Smooth muscle cell (in vitro differentiated cells): ENCODE results near the gene HYAL4. TPM values are rescaled to one million over a fixed set of nuclear protein-coding genes. Genes with fewer than 3 reads are reported as not detected.

ENCODE experiments used
- DNase-seq: peaks from one replicate; lab custom pipeline; 2025; ENCODE audit not compliant: unreplicated experiment; lab: John Stamatoyannopoulos, UW
- H2AFZ ChIP-seq: fragments of 200-600 bp; sonication (generic); 2 replicates; pipeline ENCODE4 v1.6.0; 2016; ENCODE audit warnings: antibody characterized with exemption, low read depth, mild to moderate bottlenecking
- H3F3A ChIP-seq: fragments of 200-600 bp; sonication (generic); 2 replicates; pipeline ENCODE4 v1.6.0; 2017; ENCODE audit warnings: antibody characterized with exemption, low read depth
- H3K27ac ChIP-seq: fragments of 200-600 bp; sonication (generic); 2 replicates; pipeline ENCODE4 v1.5.1; 2016; ENCODE audit warnings: low read depth, mild to moderate bottlenecking
- H3K27me3 ChIP-seq: fragments of 200-600 bp; sonication (generic); 2 replicates; pipeline ENCODE4 v1.6.1; 2016; ENCODE audit warnings: low read depth, mild to moderate bottlenecking
- H3K36me3 ChIP-seq: fragments of 200-600 bp; sonication (generic); 2 replicates; pipeline ENCODE4 v1.5.1; 2016; ENCODE audit warnings: low read depth
- H3K4me1 ChIP-seq: fragments of 200-600 bp; sonication (generic); 2 replicates; pipeline ENCODE4 v1.5.1; 2016; ENCODE audit warnings: low read depth
- H3K4me2 ChIP-seq: fragments of 200-600 bp; sonication (generic); 2 replicates; pipeline ENCODE4 v1.6.0; 2016; ENCODE audit warnings: mild to moderate bottlenecking
- H3K4me3 ChIP-seq: fragments of 200-600 bp; sonication (generic); 2 replicates; pipeline ENCODE4 v1.5.1; 2016; ENCODE audit warnings: mild to moderate bottlenecking
- H3K79me2 ChIP-seq: fragments of 200-600 bp; sonication (generic); 2 replicates; pipeline ENCODE4 v1.6.0; 2016; ENCODE audit warnings: low read depth, mild to moderate bottlenecking
- H3K9ac ChIP-seq: fragments of 200-600 bp; sonication (generic); 2 replicates; pipeline ENCODE4 v1.6.0; 2016; ENCODE audit warnings: low read depth
- H3K9me3 ChIP-seq: fragments of 200-600 bp; sonication (generic); replicated peaks from 2 replicates; pipeline ENCODE4 v1.5.1; 2016; ENCODE audit warnings: low read depth
- H4K20me1 ChIP-seq: fragments of 200-600 bp; sonication (generic); 2 replicates; pipeline ENCODE4 v1.6.0; 2016; ENCODE audit warnings: low read depth
- CTCF ChIP-seq: fragments of 200-600 bp; sonication (generic); IDR thresholded peaks from 2 replicates; pipeline ENCODE4 v1.5.1; 2017; ENCODE audit warnings: borderline replicate concordance, mild to moderate bottlenecking, antibody characterized with exemption; ENCODE audit not compliant: insufficient read depth, poor library complexity, severe bottlenecking
- WGBS: methylation state at CpG from one replicate; pipeline ENCODE4 v1.1.7; 2016; ENCODE audit warnings: low lambda C conversion rate; 5-methylcytosine and 5-hydroxymethylcytosine counted together
- polyA plus RNA-seq: library from polyadenylated mRNA; unstranded; fragments of >200 nt; fragmentation: Nextera tagmentation; extraction: Ambion mirVana; gene quantifications from 2 replicates; pipeline ENCODE4 v1.2.1, GENCODE V29; 2016
- total RNA-seq: library from RNA; depleted of rRNA; stranded (reverse); fragments of >200 nt; gene quantifications from 2 replicates; pipeline ENCODE4 v1.2.3, GENCODE V29; 2014

Gene HYAL4
- total and polyA plus RNA-seq, 2 experiments from 2014 or later = not detected

DNA sequence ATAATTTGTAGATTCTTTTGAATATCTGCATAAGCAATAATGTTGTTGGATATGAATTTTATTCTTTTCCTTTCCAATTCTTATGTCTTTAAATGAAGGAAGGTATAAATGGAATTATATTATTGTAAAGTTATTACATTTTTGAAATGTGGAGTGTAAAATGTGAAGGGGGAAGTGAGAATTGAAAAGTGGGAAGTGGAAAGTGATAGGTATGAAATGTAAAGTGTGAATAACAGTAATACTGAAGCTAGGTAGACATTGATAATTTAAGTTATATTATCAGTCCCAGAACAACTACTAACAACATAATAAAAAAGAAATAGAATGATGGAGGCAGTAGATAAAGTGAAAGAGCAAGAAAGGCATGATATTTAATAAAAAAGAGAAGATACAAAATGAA lies 39.7 kb upstream of the HYAL4 start:
- Histone ChIP-seq H3K36me3 (no peaks in the 10 kb centered on the region), H3K9me3 (no peaks in the 10 kb centered on the region), H2AFZ (no peak overlapping the region), H3K27ac (no peak overlapping the region), H3K79me2 (no peaks in the 10 kb centered on the region), H3K4me3 (no peak overlapping the region), H4K20me1 (no peaks in the 10 kb centered on the region), H3K4me2 (no peak overlapping the region), H3K9ac (no peak overlapping the region), H3K4me1 (no peaks in the 10 kb centered on the region), H3F3A (no peaks in the 10 kb centered on the region), H3K27me3 (no peaks in the 10 kb centered on the region)
- no peak for TF ChIP-seq CTCF
- DNase-seq = no peak

GRCh38 chr7:123809471-123809870 lies 35.5 kb upstream of the HYAL4 start:
- WGBS = 92% methylated on average over 2 of the region's 2 CpGs
- Histone ChIP-seq H3K27ac (no peak overlapping the region), H3K79me2 (no peaks in the 10 kb centered on the region), H3K4me3 (no peak overlapping the region), H3K9ac (no peak overlapping the region), H3K4me1 (no peaks in the 10 kb centered on the region), H2AFZ (no peak overlapping the region), H4K20me1 (no peaks in the 10 kb centered on the region), H3K4me2 (no peak overlapping the region), H3K36me3 (no peaks in the 10 kb centered on the region), H3K27me3 (no peaks in the 10 kb centered on the region), H3F3A (no peaks in the 10 kb centered on the region), H3K9me3 (no peaks in the 10 kb centered on the region)
- no peak for DNase-seq
- no peak for TF ChIP-seq CTCF

- no peaks in the 10 kb centered on the region for H3K27me3 ChIP-seq
- no peak overlapping the region for H3K4me3 ChIP-seq
- H3K27ac ChIP-seq = no peak overlapping the region
- H3F3A ChIP-seq = no peaks in the 10 kb centered on the region
- H3K36me3 ChIP-seq = no peaks in the 10 kb centered on the region
- no peak overlapping the region for H3K4me2 ChIP-seq
- H2AFZ ChIP-seq = no peak overlapping the region
- H3K9me3 ChIP-seq = no peaks in the 10 kb centered on the region
- no peak for DNase-seq
- TF ChIP-seq CTCF = no peak
- no peaks in the 10 kb centered on the region for H3K79me2 ChIP-seq
- H3K4me1 ChIP-seq = no peaks in the 10 kb centered on the region
- no peak overlapping the region for H3K9ac ChIP-seq
- H4K20me1 ChIP-seq = no peaks in the 10 kb centered on the region
Observed at GRCh38 chr7:123811056-123811455, 33.9 kb upstream of the HYAL4 start.

- Histone ChIP-seq H3K27me3 (no peaks in the 10 kb centered on the region), H3K9ac (no peak overlapping the region), H2AFZ (no peak overlapping the region), H3K4me2 (no peak overlapping the region), H3K79me2 (no peaks in the 10 kb centered on the region), H3K9me3 (no peaks in the 10 kb centered on the region), H3K27ac (no peak overlapping the region), H3F3A (no peaks in the 10 kb centered on the region), H3K4me3 (no peak overlapping the region), H3K36me3 (no peaks in the 10 kb centered on the region), H3K4me1 (no peaks in the 10 kb centered on the region), H4K20me1 (no peaks in the 10 kb centered on the region)
- no peak for TF ChIP-seq CTCF
- 50% methylated on average over 3 of the region's 3 CpGs for WGBS
- DNase-seq = no peak
Observed at GRCh38 chr7:123816916-123817315, 28.1 kb upstream of the HYAL4 start.
